ENCODE results near the gene MBTPS1.

- TF ChIP-seq EZH2 (IDR thresholded peaks at IDR 0.05; ENCODE audit: low read length, missing control alignments): no peak
- TF ChIP-seq, protein P1, sequence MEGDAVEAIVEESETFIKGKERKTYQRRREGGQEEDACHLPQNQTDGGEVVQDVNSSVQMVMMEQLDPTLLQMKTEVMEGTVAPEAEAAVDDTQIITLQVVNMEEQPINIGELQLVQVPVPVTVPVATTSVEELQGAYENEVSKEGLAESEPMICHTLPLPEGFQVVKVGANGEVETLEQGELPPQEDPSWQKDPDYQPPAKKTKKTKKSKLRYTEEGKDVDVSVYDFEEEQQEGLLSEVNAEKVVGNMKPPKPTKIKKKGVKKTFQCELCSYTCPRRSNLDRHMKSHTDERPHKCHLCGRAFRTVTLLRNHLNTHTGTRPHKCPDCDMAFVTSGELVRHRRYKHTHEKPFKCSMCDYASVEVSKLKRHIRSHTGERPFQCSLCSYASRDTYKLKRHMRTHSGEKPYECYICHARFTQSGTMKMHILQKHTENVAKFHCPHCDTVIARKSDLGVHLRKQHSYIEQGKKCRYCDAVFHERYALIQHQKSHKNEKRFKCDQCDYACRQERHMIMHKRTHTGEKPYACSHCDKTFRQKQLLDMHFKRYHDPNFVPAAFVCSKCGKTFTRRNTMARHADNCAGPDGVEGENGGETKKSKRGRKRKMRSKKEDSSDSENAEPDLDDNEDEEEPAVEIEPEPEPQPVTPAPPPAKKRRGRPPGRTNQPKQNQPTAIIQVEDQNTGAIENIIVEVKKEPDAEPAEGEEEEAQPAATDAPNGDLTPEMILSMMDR (conservative IDR thresholded peaks at IDR 0.05 in 1 of 2, IDR thresholded peaks at IDR 0.05 in 1 of 2; ENCODE audit: low read depth in 1 of 2, low read length in 2 of 2): no peak
Measured at GRCh38 chr16:84020353-84020752, 96.4 kb downstream of the MBTPS1 start.

Measured in fibroblast of lung (primary cell).